NCI-H82 (cell line): ENCODE data around the gene RHOD.

Experiments used
- DNase-seq: peaks from one replicate; lab custom pipeline; 2025; lab: John Stamatoyannopoulos, UW

The RHOD gene

GRCh38 chr11:67032830-67033551 is 23.7 kb upstream of the RHOD start:
- DNase-seq: no peak

- DNase-seq: no peak
Measured at GRCh38 chr11:67033661-67034166, 22.9 kb upstream of the RHOD start.

GRCh38 chr11:67034350-67034749 is 22.3 kb upstream of the RHOD start:
- DNase-seq: no peak

GRCh38 chr11:67040147-67040546 is 16.5 kb upstream of the RHOD start:
- DNase-seq: no peak

GRCh38 chr11:67041602-67042001 is 15.0 kb upstream of the RHOD start:
- DNase-seq: no peak

GRCh38 chr11:67043572-67044349 is 12.9 kb upstream of the RHOD start:
- no peak for DNase-seq

- DNase-seq: no peak
Measured at GRCh38 chr11:67044496-67044895, 12.2 kb upstream of the RHOD start.

- DNase-seq: no peak
Measured at GRCh38 chr11:67045314-67045713, 11.3 kb upstream of the RHOD start.

GRCh38 chr11:67048515-67049130 is 8.0 kb upstream of the RHOD start:
- no peak for DNase-seq

GRCh38 chr11:67050139-67050538 is 6.5 kb upstream of the RHOD start:
- no peak for DNase-seq

GRCh38 chr11:67051180-67051893 is 5.3 kb upstream of the RHOD start:
- DNase-seq: no peak

- no peak for DNase-seq
Measured at GRCh38 chr11:67051945-67052488, 4.6 kb upstream of the RHOD start.

- DNase-seq: no peak
Measured at GRCh38 chr11:67052891-67053290, 3.8 kb upstream of the RHOD start.

GRCh38 chr11:67053896-67054329 is 2.7 kb upstream of the RHOD start:
- DNase-seq: peak; percentile 70

- no peak for DNase-seq
Measured at GRCh38 chr11:67054346-67054835, 2.3 kb upstream of the RHOD start.

- peak; percentile 87 for DNase-seq
Measured at GRCh38 chr11:67054836-67055523, 1.7 kb upstream of the RHOD start.

GRCh38 chr11:67055812-67056211 is 835 bp upstream of the RHOD start:
- DNase-seq: no peak

- DNase-seq: no peak
Measured at GRCh38 chr11:67057205-67057672, 592 bp downstream of the RHOD start.

GRCh38 chr11:67058506-67058905 is 1.9 kb downstream of the RHOD start:
- DNase-seq: no peak

- DNase-seq: no peak
Measured at GRCh38 chr11:67059671-67060070, 3.0 kb downstream of the RHOD start.

GRCh38 chr11:67060111-67060522 is 3.5 kb downstream of the RHOD start:
- DNase-seq: no peak
